M059J (cell line): Measurements from ENCODE around the gene PSRC1. TPM values are rescaled to one million over a fixed set of nuclear protein-coding genes. Genes with fewer than 3 reads are reported as not detected.
"Not testable (repeated sequence)": the region's sequence is repeated elsewhere in the genome, so short reads cannot be mapped to it uniquely, and the experiment has no call there.

ENCODE experiments used
- DNase-seq: peaks from one replicate; pipeline ENCODE4 v3.0.0-alpha.2; 2012; ENCODE audit warnings: low read depth
- total RNA-seq: library from RNA; depleted of rRNA; stranded (reverse); fragments of >200 nt; shearing (Covaris generic); gene quantifications from 2 replicates; pipeline ENCODE4 v1.2.3, GENCODE V29; 2014

The PSRC1 gene
- total RNA-seq, 1 experiment from 2014 or later, result 83.5 TPM

GRCh38 chr1:109295712-109296415 lies 12.9 kb upstream of the PSRC1 start:
- no peak for DNase-seq

GRCh38 chr1:109294481-109294880 lies 11.5 kb upstream of the PSRC1 start:
- no peak for DNase-seq

- DNase-seq, result no peak
Measured at GRCh38 chr1:109293026-109293425, 10.1 kb upstream of the PSRC1 start.

- DNase-seq, result no peak
Measured at GRCh38 chr1:109292364-109292763, 9.4 kb upstream of the PSRC1 start.

GRCh38 chr1:109290998-109291397 lies 8.1 kb upstream of the PSRC1 start:
- no peak for DNase-seq

GRCh38 chr1:109290137-109290536 lies 7.2 kb upstream of the PSRC1 start:
- DNase-seq, result no peak

- not testable (repeated sequence) for DNase-seq
Measured at GRCh38 chr1:109286762-109287161, 3.8 kb upstream of the PSRC1 start.

GRCh38 chr1:109283748-109284600 lies 1.0 kb upstream of the PSRC1 start:
- peak; percentile 86 for DNase-seq

GRCh38 chr1:109282497-109282951 lies 421 bp downstream of the PSRC1 start:
- DNase-seq, result no peak

GRCh38 chr1:109281680-109282496 lies 1.1 kb downstream of the PSRC1 start:
- peak; percentile 48 for DNase-seq

- no peak for DNase-seq
Measured at GRCh38 chr1:109280862-109281261, 2.1 kb downstream of the PSRC1 start.

GRCh38 chr1:109279615-109280278 lies 3.2 kb downstream of the PSRC1 start:
- DNase-seq, result no peak

GRCh38 chr1:109277434-109278204 lies 5.3 kb downstream of the PSRC1 start:
- DNase-seq, result peak; percentile 78

- peak; percentile 87 for DNase-seq
Measured at GRCh38 chr1:109275706-109276345, 7.1 kb downstream of the PSRC1 start.

- peak; percentile 94 for DNase-seq
Measured at GRCh38 chr1:109274533-109275476, 8.1 kb downstream of the PSRC1 start.

GRCh38 chr1:109273570-109274288 lies 9.2 kb downstream of the PSRC1 start:
- DNase-seq, result no peak

GRCh38 chr1:109272831-109273547 lies 10.0 kb downstream of the PSRC1 start:
- no peak for DNase-seq
